RPMI7951 (cell line): ENCODE results near the gene FBLIM1. TPM values are rescaled to one million over a fixed set of nuclear protein-coding genes. Genes with fewer than 3 reads are reported as not detected.

Source experiments
- DNase-seq: peaks from one replicate; pipeline ENCODE4 v3.0.0-alpha.2; 2012; ENCODE audit warnings: low read depth
- total RNA-seq: library from RNA; depleted of rRNA; stranded (reverse); fragments of >200 nt; shearing (Covaris generic); gene quantifications from 2 replicates; pipeline ENCODE4 v1.2.3, GENCODE V29; 2014; rRNA removed

FBLIM1 gene, protein sequence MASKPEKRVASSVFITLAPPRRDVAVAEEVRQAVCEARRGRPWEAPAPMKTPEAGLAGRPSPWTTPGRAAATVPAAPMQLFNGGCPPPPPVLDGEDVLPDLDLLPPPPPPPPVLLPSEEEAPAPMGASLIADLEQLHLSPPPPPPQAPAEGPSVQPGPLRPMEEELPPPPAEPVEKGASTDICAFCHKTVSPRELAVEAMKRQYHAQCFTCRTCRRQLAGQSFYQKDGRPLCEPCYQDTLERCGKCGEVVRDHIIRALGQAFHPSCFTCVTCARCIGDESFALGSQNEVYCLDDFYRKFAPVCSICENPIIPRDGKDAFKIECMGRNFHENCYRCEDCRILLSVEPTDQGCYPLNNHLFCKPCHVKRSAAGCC
- 57.3 and 75.5 TPM in 2 replicates for total RNA-seq

DNA sequence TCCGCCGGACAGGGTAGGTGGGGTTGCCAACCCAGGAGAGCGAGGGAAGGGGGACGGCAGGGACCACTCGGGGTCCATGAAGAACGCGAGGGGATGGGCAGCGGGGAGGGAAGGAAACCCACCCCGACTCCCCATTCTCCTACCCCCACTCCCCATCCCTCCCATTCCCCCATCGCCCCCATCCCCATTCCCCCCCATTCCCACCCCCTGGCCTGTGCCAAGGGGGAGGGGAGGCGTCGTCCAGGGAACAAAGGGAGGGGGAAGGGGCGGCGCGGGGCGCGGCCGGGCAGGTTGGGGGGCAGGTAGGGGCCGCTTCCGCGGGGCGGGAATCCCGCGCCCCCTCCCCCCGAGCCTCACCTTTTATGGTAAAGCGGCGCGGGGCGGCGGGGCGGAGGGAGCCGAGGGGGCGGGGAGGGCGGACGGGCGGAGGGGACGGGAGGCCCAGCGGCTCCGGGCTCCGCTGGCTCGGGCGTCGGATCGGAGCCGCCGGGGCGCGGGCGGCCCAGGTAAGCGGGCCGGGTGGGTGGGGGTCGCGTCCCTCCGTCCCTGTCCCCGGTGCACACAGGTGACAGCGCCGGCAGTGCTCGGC lies at the start of gene FBLIM1:
FBLIM1 (plus strand) TSS at position 453 of the 589 bp plus-strand sequence. CDS start 6,189 bp downstream, outside the sequence.
- no peak for DNase-seq

DNA sequence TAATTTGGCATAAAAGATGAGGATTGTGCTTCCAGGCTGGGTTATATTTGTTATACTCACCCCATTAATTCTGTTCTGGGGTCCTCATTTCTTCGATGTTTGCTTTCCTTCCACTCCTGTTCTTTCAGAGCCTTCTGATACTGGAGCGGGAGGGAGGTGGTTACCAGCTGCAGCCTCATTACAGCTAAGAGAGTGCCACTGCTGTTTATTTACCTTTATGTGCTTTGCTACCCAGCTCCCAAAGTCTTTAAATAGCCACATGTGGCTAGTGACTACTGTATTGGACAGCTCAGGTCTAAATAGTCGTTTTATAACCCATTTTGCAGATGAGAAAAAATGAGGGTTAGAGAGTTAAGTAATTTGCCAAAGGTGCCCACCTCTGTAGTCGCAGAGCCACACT lies 49.4 kb upstream of the FBLIM1 start:
- no peak for DNase-seq

DNA sequence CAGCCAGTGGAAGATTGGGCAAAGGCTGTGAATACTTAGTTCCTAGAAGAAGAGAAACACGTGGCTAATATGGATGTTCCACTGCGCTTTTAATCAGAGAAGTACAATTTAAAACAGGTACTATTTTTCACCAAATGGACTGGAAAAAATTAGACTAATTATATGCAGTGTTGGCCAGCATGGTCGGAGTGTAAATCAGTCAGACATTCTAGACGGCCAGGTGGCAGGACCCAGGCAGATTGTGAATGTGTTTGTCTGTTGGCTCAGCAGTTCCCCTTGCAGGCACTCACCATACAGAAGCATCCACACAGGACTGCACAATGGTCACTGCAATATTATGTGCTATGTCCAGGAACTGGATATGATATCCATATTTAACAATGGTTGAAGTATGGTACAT lies 46.4 kb upstream of the FBLIM1 start:
- no peak for DNase-seq

DNA sequence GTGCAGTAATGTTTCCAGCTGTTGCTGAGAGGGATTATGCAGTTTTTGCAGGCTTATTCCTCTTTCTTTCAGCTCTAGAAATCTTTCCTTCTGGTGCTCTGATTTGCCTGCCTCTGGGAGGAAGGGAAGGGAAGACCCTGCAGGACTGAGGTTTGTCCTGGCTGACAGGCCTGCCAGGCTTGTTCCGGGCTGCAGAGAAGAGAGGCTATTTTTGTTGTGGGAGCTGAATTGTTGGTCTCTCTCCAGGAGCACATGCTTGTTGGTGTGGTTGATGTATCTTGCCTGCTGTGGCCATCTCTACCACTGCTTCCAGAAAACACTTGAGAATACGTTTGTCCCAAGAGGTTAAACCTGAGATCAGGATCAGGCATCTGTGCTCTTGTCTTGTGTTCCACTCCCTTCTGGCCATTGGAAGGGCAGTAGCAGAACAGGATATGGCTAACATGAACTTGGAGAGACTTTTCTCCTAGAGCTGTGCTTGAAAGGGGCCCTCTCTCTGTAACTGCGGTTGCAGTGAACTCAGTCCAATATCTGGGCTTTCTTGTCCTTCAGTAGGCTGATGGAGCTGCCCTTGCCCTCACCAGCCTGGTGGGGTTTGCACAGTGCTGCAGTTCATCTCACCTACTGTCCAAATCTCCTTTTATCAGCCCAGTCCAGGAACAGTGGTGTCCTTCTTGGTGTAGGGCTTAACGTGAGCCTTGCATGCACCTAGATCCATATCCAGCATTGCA lies 44.0 kb upstream of the FBLIM1 start:
- peak; percentile 22 for DNase-seq

DNA sequence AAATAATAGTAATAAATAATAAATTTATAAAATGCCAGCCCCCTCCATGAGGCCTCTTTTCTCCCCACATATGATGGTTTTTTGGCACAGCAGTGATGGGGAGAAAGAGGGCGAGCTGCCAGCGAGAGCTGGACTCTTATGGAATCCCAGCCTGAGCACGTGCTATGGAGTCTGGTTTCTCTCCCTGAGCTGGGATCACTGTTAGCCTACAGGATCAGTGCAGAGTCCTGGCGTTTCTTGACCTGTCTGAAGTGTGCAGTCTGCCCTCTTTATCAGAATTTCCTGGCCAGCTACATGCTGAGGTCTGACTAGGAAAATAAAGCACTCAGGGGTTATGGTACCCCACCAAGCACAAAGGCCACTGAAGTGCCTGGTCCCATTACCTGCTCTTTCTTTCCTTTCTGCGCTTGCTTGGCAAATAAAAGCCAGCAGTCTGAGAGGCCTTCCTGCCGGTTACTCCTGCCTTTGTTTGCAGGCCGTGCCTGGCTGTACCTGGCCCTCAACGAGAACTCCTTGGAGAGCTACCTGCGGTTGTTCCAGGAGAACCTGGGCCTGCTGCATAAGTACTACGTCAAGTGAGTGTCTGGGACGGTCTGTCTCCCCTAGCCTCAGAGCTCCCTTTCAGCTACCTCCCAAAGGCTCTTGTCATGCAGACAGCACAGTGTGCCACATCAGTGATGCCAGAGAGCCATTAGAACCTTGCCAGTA lies 41.0 kb upstream of the FBLIM1 start:
- DNase-seq = no peak

DNA sequence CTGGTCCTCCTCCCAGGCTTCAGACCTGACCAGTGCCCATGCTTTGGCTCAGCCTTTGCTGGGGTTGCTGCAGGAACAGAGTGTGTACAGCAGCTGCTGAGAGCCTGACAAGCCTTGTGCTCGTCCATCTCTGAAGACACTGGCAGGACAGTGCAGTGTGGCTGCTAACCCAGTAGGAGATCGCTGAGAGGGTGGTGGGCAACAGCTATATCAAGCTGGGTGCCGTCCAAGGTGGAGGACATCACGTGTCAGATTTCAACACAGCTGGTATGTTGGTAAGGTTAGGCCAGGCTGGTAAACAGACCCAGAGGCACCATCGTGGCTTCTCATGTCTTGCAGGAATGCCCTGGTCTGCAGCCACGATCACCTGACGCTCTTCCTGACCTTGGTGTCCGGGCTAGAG lies 40.4 kb upstream of the FBLIM1 start:
- DNase-seq = no peak

DNA sequence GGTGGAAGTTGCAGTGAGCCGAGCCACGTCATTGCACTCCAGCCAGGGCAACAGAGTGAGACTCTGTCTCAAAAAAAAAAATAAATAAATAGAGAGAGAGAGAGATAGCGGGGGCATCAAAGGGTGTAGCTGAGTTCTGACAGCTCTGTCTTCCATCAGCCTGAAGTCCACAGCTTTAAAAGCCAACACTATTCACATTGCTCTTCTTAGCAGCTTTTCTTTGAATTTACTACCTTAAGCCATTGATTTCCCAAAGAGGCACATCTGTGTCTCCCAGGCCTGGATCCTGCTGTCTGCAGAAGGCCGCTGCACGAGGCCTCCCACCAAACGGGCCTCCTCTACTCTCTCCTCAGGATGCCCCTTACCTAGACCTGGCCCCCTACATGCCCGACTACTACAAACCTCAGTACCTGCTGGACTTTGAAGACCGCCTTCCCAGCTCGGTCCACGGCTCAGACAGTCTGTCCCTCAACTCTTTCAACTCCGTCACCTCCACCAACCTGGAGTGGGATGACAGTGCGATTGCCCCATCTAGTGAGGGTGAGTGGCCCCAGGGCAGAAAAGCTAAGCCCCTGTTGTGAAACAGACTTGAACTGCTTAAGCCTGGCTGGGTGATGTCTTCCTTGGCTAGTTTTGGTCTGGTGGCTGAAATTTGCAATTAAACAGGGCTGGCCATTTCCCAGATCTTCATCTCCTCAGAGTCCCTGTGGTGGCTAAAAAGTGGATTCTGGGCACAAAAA lies 39.0 kb upstream of the FBLIM1 start:
- DNase-seq = no peak

DNA sequence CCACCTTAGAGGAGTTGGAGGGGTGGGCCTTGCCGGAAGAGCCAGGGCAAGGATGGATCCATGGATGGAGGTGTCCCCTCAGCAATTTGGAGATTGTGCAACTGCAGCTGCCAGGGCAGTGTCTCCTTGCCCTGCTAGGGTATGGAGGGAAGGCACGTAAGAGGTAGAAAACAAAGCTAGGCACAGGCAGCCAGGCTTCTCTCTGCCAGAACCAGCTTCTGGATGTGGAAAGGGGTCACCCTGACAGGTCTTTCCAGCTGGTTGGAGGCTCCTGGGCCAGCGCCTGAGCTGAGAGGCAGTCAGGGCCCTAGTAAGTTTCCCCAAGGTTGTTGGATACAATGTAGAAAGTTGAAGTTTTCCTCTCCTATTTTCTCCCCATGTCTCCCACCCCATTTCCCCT lies 37.7 kb upstream of the FBLIM1 start:
- no peak for DNase-seq

DNA sequence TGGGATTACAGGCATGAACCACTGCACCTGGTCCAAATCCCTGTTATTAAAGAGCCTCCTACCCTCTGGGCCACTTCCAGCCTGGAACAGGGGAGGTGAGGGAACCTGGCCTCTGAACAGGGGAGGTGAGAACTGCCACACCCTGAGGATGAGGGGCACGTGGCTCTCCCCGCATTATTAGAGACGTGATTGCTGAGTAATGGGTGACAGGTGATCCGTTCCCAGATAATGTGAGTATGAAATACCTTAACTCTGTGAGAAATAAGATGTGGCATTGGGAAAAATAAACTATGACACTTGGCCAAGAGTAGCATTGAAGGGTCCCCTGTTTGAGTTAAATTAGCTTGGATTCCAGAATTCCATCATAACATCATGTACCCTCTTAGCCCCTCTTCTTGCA lies 36.2 kb upstream of the FBLIM1 start:
- DNase-seq = no peak

DNA sequence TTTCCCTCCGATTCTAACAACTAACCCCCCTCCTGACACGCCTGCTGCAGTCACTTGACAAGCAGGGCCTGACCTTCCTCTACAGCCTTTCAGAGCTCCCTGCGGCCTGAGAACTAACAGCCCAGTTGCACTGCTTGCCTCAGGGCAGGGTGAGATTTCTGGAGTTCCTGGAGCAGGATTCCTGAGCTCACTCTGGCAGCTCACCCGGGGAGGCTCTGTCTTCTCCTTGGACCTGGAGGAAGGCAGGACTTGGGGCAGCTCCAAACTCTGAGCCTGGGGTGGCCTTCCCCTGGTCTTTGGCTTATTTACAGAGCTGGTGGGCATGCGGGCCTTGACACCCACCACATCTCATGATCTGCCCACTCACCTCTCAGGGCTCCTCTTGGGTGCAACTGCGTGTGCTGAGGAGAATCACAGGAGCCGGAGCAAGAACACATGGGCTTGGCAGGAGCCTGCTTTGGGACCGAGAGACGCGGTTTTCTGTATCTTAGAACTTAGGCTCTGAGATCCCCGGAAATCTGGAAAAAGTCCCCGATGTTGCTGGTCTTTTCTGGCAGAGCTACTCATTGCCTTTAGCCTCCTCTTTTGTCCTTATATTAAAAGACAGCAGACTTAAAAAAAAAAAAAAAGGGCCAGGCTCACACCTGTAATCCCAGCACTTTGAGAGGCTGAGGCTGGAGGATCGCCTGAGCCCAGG lies 35.6 kb upstream of the FBLIM1 start:
- DNase-seq = no peak

DNA sequence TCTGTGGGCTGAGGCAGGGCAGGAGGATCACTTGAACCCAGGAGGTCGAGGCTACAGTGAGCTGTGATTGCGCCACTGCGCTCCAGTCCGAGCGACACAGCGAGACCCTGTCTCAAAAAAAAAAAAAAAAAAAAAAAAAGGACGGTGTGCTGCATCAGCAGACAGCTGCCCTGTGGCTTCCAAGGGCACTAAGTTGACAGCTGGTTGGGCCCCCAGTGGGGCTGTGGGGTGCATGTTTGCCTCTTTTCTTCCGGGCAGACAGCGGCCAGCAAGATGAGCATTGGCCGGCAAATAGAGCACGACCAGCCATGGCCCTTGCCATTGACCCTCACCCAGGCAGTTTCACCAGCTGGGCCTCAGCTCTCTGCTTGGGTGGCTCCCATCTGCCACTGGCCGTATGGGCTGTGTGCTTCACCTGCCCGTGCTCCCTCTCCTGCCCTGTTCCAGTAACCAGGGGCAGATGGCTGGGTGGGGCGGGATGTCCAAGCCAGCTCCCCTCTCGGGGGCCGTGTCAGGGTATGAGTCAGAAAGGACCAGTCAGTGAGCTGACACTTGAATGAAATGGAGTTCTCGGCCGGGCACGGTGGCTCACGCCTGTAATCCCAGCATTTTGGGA lies 34.9 kb upstream of the FBLIM1 start:
- DNase-seq = no peak

DNA sequence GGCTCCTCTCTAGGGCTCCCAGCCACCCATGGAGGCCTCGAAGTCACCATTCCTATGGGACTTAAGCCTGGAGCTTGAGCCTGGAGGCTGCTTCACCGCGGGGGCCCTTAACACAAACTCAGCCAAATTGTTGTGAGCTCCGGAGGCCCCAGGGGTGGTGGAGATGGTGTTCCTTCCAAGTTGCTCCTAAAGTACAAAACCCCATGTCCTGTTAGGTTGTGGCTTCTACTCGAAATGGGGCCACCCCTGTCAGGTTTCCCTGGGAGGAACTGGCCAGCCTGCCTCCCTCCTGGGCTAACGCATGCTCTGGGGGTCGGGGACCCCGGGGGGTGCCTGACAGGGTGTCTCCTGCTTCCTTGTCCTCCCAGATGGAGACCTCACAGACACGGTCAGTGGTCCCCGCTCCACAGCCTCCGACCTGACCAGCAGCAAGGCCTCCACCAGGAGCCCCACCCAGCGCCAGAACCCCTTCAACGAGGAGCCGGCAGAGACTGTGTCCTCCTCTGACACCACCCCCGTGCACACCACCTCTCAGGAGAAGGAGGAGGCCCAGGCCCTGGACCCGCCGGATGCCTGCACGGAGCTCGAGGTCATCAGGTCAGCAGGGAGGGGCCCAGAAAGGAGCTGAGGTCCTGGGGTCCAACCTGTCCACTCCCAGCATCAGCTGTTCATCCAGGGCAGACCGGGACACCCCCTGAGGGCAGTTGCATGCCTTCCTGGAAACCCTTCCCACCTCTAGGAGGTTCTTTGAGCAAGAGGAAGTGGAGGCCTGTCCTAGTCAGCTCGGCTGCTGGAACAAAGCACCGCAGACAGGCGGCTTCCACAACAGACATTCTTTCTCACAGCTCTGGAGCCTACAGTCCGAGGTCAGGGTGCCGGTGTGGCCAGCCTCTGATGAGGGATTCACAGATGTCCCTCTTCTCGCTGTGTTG lies 33.4 kb upstream of the FBLIM1 start:
- no peak for DNase-seq

DNA sequence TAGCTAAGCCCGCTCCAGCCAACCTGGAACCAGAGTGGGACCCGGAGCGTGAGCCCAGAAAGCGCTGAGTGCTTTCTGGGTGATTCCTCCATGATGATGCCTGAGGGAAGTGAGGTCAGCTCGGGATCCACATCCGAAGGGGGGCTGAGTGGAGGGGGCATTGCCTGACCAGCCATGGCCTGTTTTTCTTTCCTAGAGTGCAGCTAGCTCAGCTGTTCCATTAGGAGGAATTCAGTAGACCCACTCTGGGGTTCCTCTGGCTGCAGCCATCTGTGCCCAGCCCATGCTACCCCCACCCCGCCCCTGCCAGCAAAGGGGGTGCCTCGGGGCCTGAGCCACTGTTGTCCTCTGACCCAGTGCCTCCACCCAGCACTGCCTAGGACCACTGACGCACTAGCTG lies 32.1 kb upstream of the FBLIM1 start:
- DNase-seq = no peak

DNA sequence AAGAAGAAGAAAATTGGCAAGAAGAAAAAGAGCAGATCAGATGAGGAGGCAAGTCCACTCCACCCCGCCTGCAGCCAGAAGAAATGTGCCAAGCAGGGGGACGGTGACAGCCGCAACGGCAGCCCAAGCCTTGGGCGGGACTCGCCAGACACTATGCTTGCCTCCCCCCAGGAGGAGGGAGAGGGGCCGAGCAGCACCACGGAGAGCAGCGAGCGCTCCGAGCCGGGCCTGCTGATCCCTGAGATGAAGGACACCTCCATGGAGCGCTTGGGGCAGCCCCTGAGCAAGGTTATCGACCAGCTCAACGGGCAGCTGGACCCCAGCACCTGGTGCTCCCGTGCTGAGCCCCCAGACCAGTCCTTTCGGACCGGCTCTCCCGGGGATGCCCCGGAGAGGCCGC lies 31.6 kb upstream of the FBLIM1 start:
- DNase-seq = no peak

DNA sequence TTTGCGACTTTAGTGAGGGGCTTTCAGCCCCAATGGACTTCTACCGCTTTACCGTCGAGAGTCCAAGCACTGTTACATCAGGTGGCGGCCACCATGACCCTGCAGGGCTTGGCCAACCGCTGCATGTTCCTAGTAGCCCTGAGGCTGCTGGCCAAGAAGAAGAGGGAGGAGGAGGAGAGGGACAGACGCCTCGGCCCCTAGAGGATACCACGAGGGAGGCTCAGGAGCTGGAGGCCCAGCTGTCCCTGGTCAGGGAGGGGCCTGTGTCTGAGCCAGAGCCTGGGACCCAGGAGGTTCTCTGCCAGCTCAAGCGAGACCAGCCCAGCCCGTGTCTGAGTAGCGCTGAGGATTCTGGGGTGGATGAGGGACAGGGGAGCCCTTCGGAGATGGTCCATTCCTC lies 31.2 kb upstream of the FBLIM1 start:
- no peak for DNase-seq

DNA sequence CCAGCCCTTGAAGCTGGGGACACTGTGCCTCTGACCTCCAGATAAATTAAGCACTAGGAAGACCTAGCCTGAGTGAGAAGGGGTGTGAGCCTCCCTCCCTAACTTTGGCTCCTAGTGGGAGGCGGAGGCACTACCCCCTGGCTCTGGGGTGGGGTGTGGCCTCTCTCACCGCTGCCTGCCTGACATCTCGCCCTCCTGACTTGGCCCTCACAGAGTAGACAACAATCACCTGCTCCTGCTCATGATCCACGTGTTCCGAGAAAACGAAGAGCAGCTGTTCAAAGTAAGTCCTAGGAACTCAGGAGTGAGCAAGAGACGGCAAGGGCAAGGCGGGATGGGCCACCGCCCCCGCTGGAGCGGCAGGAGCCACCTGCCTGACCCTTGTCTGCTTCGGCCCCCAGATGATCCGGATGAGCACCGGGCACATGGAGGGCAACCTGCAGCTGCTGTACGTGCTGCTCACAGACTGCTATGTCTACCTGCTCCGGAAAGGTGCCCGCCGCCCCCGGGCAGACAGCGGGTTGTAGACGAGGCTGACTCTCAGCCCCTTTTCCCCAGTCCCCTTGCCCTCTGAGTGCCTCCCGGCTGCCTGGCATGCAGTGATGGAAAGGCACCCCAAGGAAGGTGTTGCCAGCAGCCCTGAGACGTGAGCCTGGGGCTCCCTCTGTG lies 30.6 kb upstream of the FBLIM1 start:
- DNase-seq = no peak

DNA sequence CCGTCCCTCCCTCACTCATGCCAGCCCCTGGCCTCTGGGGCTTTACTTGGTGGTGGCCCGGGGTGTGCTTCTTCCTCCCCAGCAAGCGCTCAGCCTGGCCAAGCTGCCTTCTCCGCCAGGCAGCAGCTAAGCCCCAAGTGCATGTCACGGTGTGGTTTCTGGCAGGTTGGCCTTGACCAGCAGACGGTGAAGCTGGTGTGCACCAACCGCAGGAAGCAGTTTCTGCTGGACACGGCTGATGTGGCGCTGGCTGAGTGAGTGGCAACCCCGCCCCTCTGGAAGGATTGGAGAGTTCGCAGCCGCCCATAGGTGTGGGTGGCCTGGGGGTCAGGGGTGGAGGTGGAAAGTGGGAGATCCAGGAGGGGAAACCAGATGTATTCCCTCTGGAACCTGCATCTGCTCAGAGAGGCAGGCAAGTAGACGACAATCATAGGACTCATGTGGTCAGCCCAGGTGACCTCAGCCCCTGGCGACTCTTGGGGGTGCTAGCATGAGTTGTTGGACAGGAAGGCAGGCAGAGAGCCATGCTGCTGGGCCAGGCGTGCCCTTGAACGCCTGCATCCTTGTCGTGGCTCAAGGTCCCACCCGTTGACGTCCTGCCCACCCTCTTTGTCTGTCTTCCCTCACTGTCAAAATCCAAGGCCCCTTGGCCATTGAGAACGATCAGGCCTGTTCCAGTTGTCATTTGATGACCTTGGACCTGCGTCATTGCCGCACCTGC lies 29.5 kb upstream of the FBLIM1 start:
- no peak for DNase-seq

DNA sequence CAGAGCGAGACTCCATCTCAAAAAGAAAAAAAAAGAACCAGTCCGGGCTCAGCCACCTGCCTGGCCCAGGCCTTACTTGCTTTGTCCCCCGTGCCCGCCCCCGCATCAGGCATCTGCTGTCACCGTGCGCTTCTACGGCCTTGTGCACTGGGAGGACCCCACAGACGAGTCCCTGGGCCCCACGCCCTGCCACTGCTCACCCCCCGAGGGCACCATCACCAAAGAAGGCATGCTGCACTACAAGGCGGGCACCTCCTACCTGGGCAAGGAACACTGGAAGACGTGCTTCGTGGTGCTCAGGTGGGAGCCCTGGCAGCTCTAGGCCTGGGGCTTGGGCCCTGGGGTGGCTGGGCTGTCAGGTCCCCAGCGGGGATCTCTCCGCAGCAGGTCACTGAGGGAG lies 28.2 kb upstream of the FBLIM1 start:
- DNase-seq = no peak
